ENCODE results near the gene HPCAL1.
"Not testable (repeated sequence)": the region's sequence is repeated elsewhere in the genome, so short reads cannot be mapped to it uniquely, and the experiment has no call there.

HPCAL1 gene

DNA sequence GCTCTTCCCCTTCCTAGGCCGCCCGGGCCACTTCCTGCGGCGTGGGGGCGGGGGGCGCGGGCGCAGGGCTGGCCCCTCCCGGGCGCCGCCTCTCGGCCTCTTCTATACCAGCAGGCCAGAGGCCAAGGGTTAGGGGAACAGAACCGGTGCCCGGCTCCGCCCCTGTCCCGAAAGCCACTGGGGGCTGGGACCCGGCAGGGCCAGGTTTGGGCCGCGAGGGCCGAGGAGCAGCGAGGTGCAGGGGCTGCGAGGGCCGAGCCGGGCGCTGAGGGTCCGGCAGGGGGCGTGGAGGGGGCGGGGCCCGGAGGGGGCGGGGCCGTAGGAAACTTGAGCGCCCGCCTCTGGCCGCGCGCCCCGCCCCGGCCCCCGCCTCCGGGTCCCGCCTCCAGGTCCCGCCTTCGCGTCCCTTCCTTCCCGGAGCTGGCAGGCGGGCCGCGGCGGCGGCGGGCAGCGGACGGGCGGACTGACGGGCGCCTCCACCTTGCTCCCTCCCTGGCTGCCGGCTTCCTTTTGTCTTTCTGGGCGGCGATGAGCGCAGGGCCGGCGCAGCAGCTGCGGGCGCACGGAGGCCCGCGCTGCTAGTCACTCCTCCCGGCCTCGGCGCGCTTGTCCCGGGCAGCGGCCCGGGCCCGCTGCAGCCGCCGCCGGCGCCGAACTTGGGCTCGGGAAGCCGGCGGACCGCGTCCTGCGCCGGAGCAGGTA, at the start of gene HPCAL1:
Gene HPCAL1, plus strand, starts transcription at position 426 of the 702 bp plus-strand sequence. CDS start 116,854 bp downstream, outside the sequence.
- DNase-seq, result peak; percentile 71

DNA sequence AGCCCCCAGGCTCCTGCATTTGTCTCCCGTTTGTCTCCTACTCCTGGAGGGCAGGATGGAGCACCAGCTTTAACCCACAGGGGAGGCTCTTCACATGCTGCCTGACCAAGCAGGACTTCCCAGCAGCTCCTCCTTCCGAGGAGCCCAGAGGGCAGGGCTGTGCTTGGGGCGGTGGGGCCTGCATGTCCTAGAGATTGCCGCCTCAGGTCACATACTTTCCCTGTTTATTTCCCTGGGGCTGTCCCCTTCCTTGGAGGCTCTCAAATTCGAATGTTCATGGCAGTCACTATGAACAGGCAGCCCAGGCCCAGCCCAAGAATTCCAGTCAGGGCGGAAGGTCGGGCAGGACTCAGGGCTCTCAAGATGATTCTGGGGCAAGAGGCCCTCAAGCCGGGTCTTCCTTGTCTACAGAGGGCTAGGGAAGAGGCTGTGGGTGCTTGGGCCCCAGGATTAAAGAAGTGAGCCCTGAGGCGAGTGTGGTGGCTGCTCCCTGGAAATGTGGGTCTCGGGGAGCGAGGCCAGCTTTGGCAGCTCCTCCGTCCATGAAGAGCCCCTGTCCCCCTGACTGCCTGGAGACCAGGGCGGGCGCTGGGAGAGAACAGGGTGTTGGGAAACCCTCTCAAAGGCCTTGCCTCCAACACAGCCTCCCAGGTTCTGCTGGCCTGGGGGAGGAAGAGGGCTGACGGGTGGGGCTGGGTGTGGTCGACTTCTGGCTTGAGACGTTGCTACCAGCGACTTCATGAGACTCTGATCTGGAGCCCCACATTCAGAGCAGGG, 48.9 kb upstream of the HPCAL1 start:
- no peak for DNase-seq

- DNase-seq, result no peak
Observed at GRCh38 chr2:10254373-10255188, 48.1 kb upstream of the HPCAL1 start.

DNA sequence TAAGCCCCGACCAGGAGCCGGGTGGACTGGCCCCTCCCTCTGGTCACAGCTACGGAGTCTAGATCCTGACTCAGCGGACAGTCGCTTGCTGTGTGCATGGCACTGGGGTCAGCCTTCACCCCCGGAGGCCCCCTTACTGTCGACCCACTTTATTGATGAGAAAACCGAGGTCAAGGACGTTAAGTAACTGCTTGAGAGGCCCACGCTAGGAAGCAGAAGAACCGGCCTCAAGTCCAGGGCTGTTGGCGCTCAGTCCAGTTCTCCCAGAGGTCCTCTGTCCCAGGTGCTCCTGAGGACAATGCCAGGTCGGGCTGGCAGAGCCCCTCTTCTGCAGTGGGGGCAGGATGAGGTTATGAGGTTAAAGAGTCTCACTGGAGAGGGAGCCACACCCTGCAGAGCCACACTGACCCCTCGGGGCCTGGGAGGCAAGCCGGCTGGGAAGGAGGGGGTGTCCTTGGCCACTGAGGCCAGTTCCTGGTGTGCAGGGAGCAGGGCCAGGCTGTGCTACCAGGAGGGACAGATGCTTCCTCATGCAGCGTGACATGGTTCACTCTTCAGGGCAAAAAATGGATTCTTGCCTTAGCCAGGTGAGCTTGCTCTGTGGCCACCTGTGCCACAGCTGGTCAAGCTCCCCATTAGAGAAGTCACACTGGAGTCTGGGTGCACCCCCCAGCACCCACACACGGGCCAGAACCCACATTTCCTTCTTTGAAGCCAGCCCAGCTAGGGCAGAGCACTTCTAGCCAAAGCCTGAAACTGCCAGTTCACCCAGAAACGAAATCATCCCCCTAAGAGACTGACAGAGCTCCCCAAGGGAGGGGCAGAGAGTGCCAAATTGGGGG, 47.3 kb upstream of the HPCAL1 start:
- DNase-seq, result no peak

- no peak for DNase-seq
Observed at GRCh38 chr2:10256031-10256514, 46.6 kb upstream of the HPCAL1 start.

GRCh38 chr2:10256515-10257031, 46.1 kb upstream of the HPCAL1 start:
- no peak for DNase-seq

DNA sequence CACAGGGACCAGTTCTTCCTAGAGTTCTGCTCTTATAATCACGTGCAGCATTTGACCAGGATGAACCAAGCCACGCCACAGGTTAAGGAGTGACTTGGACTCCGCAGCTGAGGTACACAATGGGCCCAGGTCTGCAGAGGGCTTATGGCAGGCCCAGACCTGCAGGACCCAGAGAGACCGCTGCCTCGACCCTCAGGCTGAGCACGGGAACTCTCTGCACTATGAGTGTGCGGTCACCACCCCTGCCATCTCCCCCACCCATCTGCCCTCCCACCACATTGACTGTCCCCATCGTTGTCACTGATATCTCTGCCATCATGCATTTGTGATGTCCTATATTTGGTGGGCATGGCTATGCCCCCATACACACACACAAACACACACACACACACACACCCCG, 45.7 kb upstream of the HPCAL1 start:
- no peak for DNase-seq

GRCh38 chr2:10257500-10258147, 45.1 kb upstream of the HPCAL1 start:
- no peak for DNase-seq

DNA sequence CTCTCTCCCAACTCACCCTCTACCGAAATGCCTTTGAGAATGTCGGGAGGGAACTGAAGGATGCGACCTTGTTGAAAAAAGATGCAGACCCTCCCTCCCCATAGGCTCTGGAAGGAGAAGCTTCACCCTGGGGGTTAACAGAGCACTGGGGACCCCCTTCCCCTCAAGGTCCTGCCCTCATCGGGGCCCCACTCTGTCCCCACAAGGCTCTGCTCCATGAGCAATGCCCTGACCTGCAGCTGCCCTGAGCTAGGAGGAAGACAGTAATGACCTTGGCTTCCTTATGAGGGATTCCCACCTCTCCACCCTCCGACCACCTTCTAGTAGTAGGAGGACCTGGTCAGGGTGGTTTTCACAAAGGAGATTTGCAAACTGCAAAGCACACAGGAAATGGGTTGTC, 44.4 kb upstream of the HPCAL1 start:
- DNase-seq, result no peak

DNA sequence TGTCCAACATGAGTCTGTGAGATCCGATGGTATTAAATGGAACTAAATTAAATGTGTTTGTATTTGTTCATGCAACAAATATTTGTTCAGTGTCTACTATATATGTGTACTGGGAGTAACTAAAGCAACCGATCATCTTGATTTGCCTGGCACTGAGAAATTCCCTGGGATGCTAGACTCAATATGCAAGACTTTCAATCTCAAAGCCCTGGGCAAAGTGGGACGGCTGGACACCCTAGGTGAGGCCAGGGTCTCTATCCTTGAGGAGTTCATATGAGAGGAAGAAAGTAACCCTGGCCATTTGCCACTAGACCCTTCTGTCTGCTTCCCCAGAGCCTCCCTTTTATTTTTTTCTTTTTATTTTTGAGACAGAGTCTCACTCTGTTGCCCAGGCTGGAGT, 44.0 kb upstream of the HPCAL1 start:
- DNase-seq, result no peak

- DNase-seq, result no peak
Observed at GRCh38 chr2:10260130-10260529, 42.6 kb upstream of the HPCAL1 start.

DNA sequence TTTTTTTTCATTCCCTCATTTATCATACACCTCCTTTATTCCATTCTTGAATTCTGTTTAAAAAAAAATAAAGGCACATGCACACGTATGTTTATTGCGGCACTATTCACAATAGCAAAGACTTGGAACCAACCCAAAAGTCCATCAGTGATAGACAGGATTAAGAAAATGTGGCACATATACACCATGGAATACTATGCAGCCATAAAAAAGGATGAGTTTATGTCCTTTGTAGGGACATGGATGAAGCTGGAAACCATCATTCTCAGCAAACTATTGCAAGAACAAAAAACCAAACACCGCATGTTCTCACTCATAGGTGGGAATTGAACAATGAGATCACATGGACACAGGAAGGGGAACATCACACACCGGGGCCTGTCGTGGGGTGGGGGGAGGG, 39.2 kb upstream of the HPCAL1 start:
- DNase-seq, result not testable (repeated sequence)

DNA sequence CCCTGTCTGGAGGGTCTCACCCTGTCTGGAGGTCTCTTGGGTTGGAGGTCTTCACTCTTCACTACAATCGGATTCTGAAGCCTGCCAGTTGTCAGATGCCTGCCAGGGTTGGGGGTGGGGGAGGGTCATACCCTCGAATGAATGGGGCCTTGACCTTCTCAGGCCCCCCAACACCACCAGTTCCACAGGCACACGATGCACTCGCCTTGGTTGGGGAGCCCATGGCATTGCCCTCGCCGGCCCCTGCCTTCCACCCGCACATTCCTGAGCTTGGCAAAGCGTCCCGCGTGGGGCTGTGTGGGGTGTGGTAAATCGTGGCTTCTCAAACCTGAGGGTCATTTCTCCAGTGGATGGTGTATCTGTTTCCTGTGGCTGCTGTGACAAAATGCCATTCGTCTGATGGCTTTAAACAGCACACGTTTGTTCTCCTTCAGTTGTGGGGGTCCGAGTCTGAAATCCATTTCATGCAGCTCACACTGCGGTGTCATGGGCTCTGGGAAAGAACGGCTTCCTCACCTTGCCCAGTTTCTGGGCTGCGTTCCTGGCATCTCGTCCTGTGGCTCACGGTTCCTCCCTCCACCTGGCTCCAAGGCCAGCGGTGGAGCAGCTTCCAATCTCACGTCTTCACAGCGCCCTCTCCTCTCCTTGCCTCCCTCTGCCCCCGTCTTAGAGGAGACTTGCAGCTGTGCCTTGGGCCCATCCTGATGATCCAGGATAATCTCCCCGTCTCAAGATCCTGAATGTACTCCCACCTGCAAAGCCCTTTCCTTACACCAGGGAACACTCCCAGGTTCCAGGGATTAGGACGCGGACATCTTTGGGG, 38.0 kb upstream of the HPCAL1 start:
- DNase-seq, result no peak

DNA sequence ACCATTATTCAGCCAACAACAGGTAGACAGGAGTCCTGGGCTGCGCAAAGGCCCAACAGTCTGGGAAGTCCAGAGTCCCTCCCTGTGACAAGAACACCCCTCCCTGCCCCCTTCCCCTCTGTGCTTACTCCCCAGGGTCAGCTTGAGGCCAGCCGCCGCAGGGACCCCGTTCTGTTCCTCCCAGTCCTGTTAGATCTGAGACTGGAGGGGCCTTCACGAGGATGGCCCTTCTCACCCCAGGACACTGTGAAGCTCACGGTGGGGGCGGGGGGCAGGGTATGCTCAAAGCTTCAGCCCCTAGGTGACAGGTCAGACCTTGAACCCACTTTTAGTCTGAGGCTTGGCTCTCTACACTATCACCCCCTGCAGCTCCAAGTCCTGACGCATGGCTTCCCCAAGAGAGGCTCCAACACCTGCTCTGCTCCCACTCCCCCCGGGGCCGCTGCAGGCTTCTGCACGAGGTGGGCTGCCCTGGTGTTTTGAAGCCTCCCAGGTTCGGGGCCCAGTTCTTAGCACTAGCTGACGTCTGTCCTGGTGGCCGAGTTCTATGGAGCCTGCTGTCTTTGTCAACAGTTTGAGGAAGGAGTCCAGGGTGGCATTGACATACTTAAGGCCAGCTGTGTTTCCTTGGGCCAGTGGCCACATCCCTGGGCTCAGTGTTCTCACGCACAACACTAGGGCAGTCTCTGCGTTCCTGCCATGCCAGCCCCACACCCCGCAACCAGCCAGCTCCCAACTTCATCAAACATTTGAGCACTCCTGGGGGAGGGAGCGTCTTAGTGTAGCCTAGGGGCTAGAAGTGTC, 37.2 kb upstream of the HPCAL1 start:
- no peak for DNase-seq

DNA sequence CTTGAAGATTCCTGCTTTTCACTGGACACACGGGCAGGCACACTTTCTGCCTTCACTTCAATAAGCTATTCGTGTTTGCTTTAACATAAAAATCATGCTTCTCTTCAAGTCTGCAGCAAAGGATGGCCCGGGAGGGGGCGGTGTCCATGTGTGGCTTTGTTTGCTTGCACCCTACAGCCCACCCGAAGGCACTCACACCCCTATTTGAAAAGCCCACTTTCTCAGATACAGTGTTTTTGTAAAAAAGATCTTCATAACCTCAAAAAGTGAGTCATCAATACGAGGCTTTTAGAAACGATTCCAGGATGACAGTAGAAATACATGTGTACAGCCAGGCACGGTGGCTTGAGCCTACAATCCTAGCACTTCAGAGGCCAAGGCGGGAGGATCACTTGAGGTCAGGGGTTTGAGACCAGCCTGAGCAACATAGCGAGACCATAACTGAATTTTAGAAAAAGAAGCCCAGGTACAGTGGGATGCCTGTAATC, 36.5 kb upstream of the HPCAL1 start:
- no peak for DNase-seq

GRCh38 chr2:10267036-10267435, 35.7 kb upstream of the HPCAL1 start:
- no peak for DNase-seq

DNA sequence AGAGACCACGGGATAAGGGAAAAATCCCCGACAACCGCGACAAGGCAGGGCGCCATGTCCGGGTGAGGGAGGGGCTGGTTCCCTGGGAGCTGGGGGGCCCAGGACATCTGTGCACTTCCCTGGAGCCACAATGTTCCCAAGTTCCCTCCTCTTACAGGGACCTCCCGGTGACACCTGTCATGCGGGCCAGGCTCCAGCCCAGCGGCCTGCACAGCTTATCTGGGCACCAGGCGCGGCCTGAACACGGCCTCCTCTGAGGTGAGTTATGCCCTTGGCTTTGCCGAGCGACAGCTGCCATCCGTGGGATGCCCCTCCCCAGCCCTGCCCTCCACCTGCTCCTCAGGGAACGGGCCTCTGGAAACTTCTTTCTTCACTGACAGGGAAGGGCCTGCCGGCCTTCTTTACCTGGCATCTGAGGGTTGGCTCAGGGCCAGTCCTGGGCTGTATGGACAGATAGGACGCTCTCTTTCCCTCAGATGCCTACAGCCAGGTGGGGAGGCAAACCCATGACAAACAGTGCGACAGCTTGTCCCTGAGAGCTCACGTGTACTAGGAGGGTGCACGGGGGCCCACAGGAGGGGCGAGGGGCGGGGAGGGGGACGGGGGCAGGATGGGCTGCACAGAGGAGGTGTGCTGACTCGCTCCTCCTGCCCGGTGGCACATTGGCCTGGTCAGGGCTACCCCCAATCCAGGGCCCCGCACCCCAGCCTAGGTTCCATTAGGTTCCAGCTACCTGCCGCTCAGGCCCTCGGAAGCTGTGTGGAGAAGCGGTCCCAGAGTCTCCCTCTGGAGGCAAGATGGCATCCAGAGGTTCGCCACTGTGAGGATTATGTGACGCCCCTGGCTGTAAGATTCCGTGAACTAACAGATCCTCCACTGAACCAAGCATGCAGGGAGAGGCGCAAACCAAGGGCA, 34.9 kb upstream of the HPCAL1 start:
- DNase-seq, result no peak

DNA sequence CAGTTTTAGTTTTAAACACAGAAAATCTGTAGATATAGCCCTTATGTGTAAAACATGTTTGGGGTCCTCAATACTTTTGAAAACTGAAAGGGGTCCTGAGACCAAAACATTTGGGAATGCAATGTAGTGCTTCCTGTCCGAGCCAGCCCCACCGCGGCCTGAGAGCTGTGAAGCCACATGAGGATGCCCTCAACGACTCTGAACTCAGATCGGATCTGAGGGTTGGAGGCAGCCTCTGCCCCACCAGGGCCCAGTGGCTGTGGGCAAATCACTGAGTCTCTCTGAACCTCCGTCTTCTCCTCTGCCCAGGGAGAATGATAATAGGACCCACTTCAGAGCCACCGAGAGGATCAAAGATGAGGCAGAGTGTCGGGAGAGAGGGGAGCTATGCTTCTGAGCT, 33.4 kb upstream of the HPCAL1 start:
- DNase-seq, result no peak

All from NCI-H1105 (cell line).